Neural cell (in vitro differentiated cells): Measurements from ENCODE around the gene TRIOBP.
"Not testable (repeated sequence)": the region's sequence is repeated elsewhere in the genome, so short reads cannot be mapped to it uniquely, and the experiment has no call there.

Experiments
- POLR2AphosphoS5 ChIP-seq: IDR thresholded peaks from 2 replicates; pipeline ENCODE4 v1.6.1; 2012
- TF ChIP-seq, protein P1 (sequence below): fragments of 450-650 bp; IDR thresholded peaks from 2 replicates; pipeline ENCODE4 v1.5.1; 2014; ENCODE audit warnings: antibody characterized with exemption, mild to moderate bottlenecking, moderate library complexity; ENCODE audit not compliant: poor library complexity, severe bottlenecking

DNA sequence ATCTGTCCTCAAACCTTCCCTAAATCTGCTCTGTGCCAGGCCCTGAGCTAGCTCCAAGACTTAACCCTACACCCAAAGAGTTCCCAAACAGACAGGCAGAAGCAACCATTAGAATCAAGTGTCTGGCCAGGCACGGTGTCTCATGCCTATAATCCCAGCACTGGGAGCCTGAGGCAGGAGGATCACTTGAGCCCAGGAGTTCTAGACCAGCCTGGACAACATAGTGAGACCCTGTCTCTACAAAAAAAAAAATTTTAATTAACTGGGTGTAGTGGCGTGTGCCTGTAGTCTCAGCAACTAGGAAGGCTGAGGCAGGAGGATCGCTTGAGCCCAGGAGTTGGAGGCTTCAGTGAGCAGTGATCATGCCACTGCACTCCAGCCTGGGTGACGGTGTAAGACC, 40.3 kb upstream of the TRIOBP start:
- TF ChIP-seq, protein P1, sequence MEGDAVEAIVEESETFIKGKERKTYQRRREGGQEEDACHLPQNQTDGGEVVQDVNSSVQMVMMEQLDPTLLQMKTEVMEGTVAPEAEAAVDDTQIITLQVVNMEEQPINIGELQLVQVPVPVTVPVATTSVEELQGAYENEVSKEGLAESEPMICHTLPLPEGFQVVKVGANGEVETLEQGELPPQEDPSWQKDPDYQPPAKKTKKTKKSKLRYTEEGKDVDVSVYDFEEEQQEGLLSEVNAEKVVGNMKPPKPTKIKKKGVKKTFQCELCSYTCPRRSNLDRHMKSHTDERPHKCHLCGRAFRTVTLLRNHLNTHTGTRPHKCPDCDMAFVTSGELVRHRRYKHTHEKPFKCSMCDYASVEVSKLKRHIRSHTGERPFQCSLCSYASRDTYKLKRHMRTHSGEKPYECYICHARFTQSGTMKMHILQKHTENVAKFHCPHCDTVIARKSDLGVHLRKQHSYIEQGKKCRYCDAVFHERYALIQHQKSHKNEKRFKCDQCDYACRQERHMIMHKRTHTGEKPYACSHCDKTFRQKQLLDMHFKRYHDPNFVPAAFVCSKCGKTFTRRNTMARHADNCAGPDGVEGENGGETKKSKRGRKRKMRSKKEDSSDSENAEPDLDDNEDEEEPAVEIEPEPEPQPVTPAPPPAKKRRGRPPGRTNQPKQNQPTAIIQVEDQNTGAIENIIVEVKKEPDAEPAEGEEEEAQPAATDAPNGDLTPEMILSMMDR = not testable (repeated sequence)
- TF ChIP-seq POLR2AphosphoS5 = not testable (repeated sequence)
